PFSK-1 (cell line): Measurements from ENCODE around the gene PHACTR2.

Source experiments
- POLR2AphosphoS5 ChIP-seq: IDR thresholded peaks from 2 replicates; pipeline ENCODE4 v1.6.1; 2012; ENCODE audit warnings: low read depth, mild to moderate bottlenecking, control low read depth, low read length, moderate library complexity
- REST ChIP-seq, 2 experiments: IDR thresholded peaks; 2 replicates each; pipeline versions ENCODE4 v1.6.1 to v1.8.0; 2011 to 2012; ENCODE audit warnings: low read depth in 2 of 2, low read length in 2 of 2, control low read depth in 1 of 2, inconsistent platforms in 1 of 2, mild to moderate bottlenecking in 1 of 2, moderate library complexity in 1 of 2; ENCODE audit not compliant: insufficient read depth in 1 of 2
- SIN3A ChIP-seq: IDR thresholded peaks from 2 replicates; pipeline ENCODE4 v1.6.1; 2012; ENCODE audit warnings: mild to moderate bottlenecking, low read length, moderate library complexity, borderline replicate concordance; ENCODE audit not compliant: insufficient read depth

GRCh38 chr6:143782481-143782880 lies 104.7 kb downstream of the PHACTR2 start:
- no peak for TF ChIP-seq POLR2AphosphoS5
- no peak for TF ChIP-seq SIN3A
- TF ChIP-seq REST (IDR thresholded peaks at IDR 0.05; ENCODE audit: insufficient read depth in 1 of 2, low read depth in 2 of 2, low read length in 2 of 2), result no peak
